Endodermal cell (in vitro differentiated cells): ENCODE measurements around the gene CFAP61. TPM values are rescaled to one million over a fixed set of nuclear protein-coding genes. Genes with fewer than 3 reads are reported as not detected.
"Not testable (repeated sequence)": the region's sequence is repeated elsewhere in the genome, so short reads cannot be mapped to it uniquely, and the experiment has no call there.

Experiments
- DNase-seq: peaks from one replicate; pipeline ENCODE4 v3.0.0-alpha.2; 2017
- H3K27ac ChIP-seq: 2 replicates; pipeline ENCODE4 v1.5.1; 2013; ENCODE audit warnings: mild to moderate bottlenecking, low read depth, low read length, moderate library complexity
- H3K27me3 ChIP-seq: 2 replicates; pipeline ENCODE4 v1.6.1; 2013; ENCODE audit warnings: mild to moderate bottlenecking, low read length, moderate library complexity; ENCODE audit not compliant: insufficient read depth, control insufficient read depth, poor library complexity, severe bottlenecking
- H3K36me3 ChIP-seq: 2 replicates; pipeline ENCODE4 v1.7.0; 2013; ENCODE audit warnings: mild to moderate bottlenecking, low read length, moderate library complexity; ENCODE audit not compliant: control insufficient read depth, insufficient read depth
- H3K4me1 ChIP-seq: one replicate; pipeline ENCODE4 v1.7.0; 2013; ENCODE audit warnings: low read length; ENCODE audit not compliant: control insufficient read depth, insufficient read depth
- H3K4me3 ChIP-seq: 2 replicates; pipeline ENCODE4 v1.5.1; 2013; ENCODE audit warnings: mild to moderate bottlenecking, low read length, moderate library complexity
- H3K9ac ChIP-seq: 2 replicates; pipeline ENCODE4 v1.6.1; 2013; ENCODE audit warnings: mild to moderate bottlenecking, low read length, moderate library complexity; ENCODE audit not compliant: poor library complexity, severe bottlenecking; ENCODE audit errors: extremely low read depth
- H3K9me3 ChIP-seq: 2 replicates; pipeline ENCODE4 v1.6.1; 2013; ENCODE audit warnings: mild to moderate bottlenecking, low read length, moderate library complexity; ENCODE audit not compliant: control insufficient read depth
- H3K27ac Mint-ChIP-seq: 2 replicates; pipeline ENCODE4 v1.8.0; 2020; ENCODE audit warnings: mixed read lengths
- H3K27me3 Mint-ChIP-seq: 2 replicates; pipeline ENCODE4 v1.8.0; 2021; ENCODE audit warnings: mild to moderate bottlenecking, mixed read lengths; ENCODE audit not compliant: insufficient read depth
- H3K36me3 Mint-ChIP-seq: 2 replicates; pipeline ENCODE4 v1.8.0; 2020; ENCODE audit warnings: low read depth, mixed read lengths
- H3K4me1 Mint-ChIP-seq: 2 replicates; pipeline ENCODE4 v1.8.0; 2020; ENCODE audit warnings: mixed read lengths
- H3K4me3 Mint-ChIP-seq: 2 replicates; pipeline ENCODE4 v1.8.0; 2020; ENCODE audit warnings: mild to moderate bottlenecking, moderate library complexity, mixed read lengths
- H3K9me3 Mint-ChIP-seq: 2 replicates; pipeline ENCODE4 v1.8.0; 2020; ENCODE audit warnings: mild to moderate bottlenecking, mixed read lengths
- CTCF ChIP-seq: fragments of 200-600 bp; sonication (generic); conservative IDR thresholded peaks from 2 replicates; pipeline ENCODE4 v1.5.0; 2021; ENCODE audit warnings: antibody characterized with exemption, mild to moderate bottlenecking
- WGBS, 2 experiments: methylation state at CpG; one replicate each; pipeline versions ENCODE4 v1.1.5 to v1.1.7; 2013; ENCODE audit warnings: missing lambda C conversion rate in 2 of 2, mixed read lengths in 1 of 2; ENCODE audit not compliant: insufficient coverage in 1 of 2, insufficient read length in 1 of 2; 5-methylcytosine and 5-hydroxymethylcytosine counted together
- total RNA-seq, 2 donors: library from RNA; stranded (reverse); fragmentation: NEBNext Ultra II Directional in 1 of 2; extraction: Animal tissue kit (Norgen Biotek cat#: 25700) in 1 of 2; gene quantifications; 2 replicates in 1 of 2; 3 replicates in 1 of 2; pipeline ENCODE4 v1.2.1, GENCODE V29; 2021

Gene CFAP61
- total RNA-seq, 2 donors from 2014 or later = 0.64 to 0.73 TPM

- Histone ChIP-seq H3K36me3 (no peaks in the 10 kb centered on the region), H3K27me3 (no peaks in the 10 kb centered on the region), H3K27ac (peak overlapping the region; percentile 91), H3K4me1 (no peaks in the 10 kb centered on the region), H3K4me3 (no peak overlapping the region), H3K9me3 (peaks cover 18% of the 10 kb centered on the region), H3K9ac (no peak overlapping the region)
- DNase-seq = no peak
- H3K27ac Mint-ChIP-seq = no peak overlapping the region
- H3K9me3 Mint-ChIP-seq = peaks cover 15% of the 10 kb centered on the region
- H3K36me3 Mint-ChIP-seq = no peaks in the 10 kb centered on the region
- H3K4me3 Mint-ChIP-seq = no peak overlapping the region
- TF ChIP-seq CTCF = no peak
- WGBS, 2 experiments = 91 to 97% methylated on average over 11 to 12 of the region's 12 CpGs
- H3K4me1 Mint-ChIP-seq = peaks cover 7% of the 10 kb centered on the region
- H3K27me3 Mint-ChIP-seq = no peaks in the 10 kb centered on the region
These were observed 163.8 kb downstream of the CFAP61 start for GRCh38 chr20:20215976-20216727.

GRCh38 chr20:20216941-20217340, 164.6 kb downstream of the CFAP61 start:
- H3K9ac ChIP-seq = no peak overlapping the region
- Mint-ChIP-seq H3K4me3 (no peak overlapping the region), H3K27me3 (no peaks in the 10 kb centered on the region), H3K27ac (no peak overlapping the region), H3K4me1 (peaks cover 7% of the 10 kb centered on the region), H3K9me3 (peaks cover 15% of the 10 kb centered on the region), H3K36me3 (no peaks in the 10 kb centered on the region)
- H3K9me3 ChIP-seq = peaks cover 18% of the 10 kb centered on the region
- no peaks in the 10 kb centered on the region for H3K4me1 ChIP-seq
- no peaks in the 10 kb centered on the region for H3K27me3 ChIP-seq
- no peak for DNase-seq
- H3K27ac ChIP-seq = peak overlapping the region; percentile 91
- no peak for TF ChIP-seq CTCF
- 64 to 90% methylated on average over 2 of the region's 2 CpGs for WGBS, 2 experiments
- no peak overlapping the region for H3K4me3 ChIP-seq
- no peaks in the 10 kb centered on the region for H3K36me3 ChIP-seq

- Mint-ChIP-seq H3K4me3 (no peak overlapping the region), H3K27ac (no peak overlapping the region), H3K36me3 (no peaks in the 10 kb centered on the region), H3K4me1 (peaks cover 9% of the 10 kb centered on the region), H3K27me3 (no peaks in the 10 kb centered on the region), H3K9me3 (peaks cover 15% of the 10 kb centered on the region)
- Histone ChIP-seq H3K4me1 (no peaks in the 10 kb centered on the region), H3K9me3 (peaks cover 18% of the 10 kb centered on the region), H3K9ac (no peak overlapping the region), H3K36me3 (no peaks in the 10 kb centered on the region), H3K4me3 (no peak overlapping the region), H3K27me3 (no peaks in the 10 kb centered on the region), H3K27ac (peak overlapping the region; percentile 91)
- TF ChIP-seq CTCF = no peak
- 43 to 85% methylated on average over 1 of the region's 1 CpG for WGBS, 2 experiments
- no peak for DNase-seq
These were observed 165.3 kb downstream of the CFAP61 start for GRCh38 chr20:20217621-20218020.

- H3K27me3 Mint-ChIP-seq, H3K4me3 ChIP-seq, H3K27me3 ChIP-seq, H3K9ac ChIP-seq, H3K4me1 ChIP-seq, H3K4me3 Mint-ChIP-seq, DNase-seq, H3K36me3 ChIP-seq, H3K4me1 Mint-ChIP-seq, H3K36me3 Mint-ChIP-seq, H3K27ac Mint-ChIP-seq: not testable (repeated sequence)
- H3K27ac ChIP-seq = peak overlapping the region; percentile 91
- H3K9me3 ChIP-seq = peaks cover 18% of the 10 kb centered on the region
- 86 to 91% methylated on average over 3 to 4 of the region's 4 CpGs for WGBS, 2 experiments
- peaks cover 15% of the 10 kb centered on the region for H3K9me3 Mint-ChIP-seq
These were observed 165.8 kb downstream of the CFAP61 start for GRCh38 chr20:20218106-20218505.
